ENCODE measurements around the gene LMTK3. TPM values are rescaled to one million over a fixed set of nuclear protein-coding genes. Genes with fewer than 3 reads are reported as not detected.

The LMTK3 gene
- total RNA-seq, 1 experiment from 2014 or later, result 15.9 TPM

DNA sequence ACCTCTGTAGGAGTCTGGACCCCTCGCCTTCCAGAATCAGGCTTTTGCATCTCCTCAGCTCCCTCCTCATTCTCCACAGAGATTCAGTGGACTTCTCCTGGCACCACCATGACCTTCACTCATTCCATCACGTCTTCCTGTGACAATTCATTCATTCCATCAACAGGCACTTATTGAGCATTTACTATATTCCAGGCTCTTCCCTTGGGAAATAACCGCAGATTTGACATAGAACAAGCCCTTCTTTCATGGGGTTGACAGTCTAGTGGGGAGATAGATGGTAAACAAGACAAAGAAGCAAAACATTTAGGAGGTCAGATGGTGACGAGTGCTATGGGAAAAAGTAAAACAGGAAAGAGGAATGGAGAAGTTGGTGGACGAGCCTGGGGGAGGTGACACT is 37.7 kb upstream of the LMTK3 start:
- TF ChIP-seq, protein P1, sequence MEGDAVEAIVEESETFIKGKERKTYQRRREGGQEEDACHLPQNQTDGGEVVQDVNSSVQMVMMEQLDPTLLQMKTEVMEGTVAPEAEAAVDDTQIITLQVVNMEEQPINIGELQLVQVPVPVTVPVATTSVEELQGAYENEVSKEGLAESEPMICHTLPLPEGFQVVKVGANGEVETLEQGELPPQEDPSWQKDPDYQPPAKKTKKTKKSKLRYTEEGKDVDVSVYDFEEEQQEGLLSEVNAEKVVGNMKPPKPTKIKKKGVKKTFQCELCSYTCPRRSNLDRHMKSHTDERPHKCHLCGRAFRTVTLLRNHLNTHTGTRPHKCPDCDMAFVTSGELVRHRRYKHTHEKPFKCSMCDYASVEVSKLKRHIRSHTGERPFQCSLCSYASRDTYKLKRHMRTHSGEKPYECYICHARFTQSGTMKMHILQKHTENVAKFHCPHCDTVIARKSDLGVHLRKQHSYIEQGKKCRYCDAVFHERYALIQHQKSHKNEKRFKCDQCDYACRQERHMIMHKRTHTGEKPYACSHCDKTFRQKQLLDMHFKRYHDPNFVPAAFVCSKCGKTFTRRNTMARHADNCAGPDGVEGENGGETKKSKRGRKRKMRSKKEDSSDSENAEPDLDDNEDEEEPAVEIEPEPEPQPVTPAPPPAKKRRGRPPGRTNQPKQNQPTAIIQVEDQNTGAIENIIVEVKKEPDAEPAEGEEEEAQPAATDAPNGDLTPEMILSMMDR (IDR thresholded peaks at IDR 0.05), result no peak
- TF ChIP-seq, protein P2, sequence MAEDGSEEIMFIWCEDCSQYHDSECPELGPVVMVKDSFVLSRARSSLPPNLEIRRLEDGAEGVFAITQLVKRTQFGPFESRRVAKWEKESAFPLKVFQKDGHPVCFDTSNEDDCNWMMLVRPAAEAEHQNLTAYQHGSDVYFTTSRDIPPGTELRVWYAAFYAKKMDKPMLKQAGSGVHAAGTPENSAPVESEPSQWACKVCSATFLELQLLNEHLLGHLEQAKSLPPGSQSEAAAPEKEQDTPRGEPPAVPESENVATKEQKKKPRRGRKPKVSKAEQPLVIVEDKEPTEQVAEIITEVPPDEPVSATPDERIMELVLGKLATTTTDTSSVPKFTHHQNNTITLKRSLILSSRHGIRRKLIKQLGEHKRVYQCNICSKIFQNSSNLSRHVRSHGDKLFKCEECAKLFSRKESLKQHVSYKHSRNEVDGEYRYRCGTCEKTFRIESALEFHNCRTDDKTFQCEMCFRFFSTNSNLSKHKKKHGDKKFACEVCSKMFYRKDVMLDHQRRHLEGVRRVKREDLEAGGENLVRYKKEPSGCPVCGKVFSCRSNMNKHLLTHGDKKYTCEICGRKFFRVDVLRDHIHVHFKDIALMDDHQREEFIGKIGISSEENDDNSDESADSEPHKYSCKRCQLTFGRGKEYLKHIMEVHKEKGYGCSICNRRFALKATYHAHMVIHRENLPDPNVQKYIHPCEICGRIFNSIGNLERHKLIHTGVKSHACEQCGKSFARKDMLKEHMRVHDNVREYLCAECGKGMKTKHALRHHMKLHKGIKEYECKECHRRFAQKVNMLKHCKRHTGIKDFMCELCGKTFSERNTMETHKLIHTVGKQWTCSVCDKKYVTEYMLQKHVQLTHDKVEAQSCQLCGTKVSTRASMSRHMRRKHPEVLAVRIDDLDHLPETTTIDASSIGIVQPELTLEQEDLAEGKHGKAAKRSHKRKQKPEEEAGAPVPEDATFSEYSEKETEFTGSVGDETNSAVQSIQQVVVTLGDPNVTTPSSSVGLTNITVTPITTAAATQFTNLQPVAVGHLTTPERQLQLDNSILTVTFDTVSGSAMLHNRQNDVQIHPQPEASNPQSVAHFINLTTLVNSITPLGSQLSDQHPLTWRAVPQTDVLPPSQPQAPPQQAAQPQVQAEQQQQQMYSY (CRISPR knock-in tag; IDR thresholded peaks at IDR 0.05), result no peak
- no peak for TF ChIP-seq MLX (CRISPR knock-in tag; IDR thresholded peaks at IDR 0.05)
- no peak for TF ChIP-seq ZBTB21 (CRISPR knock-in tag; IDR thresholded peaks at IDR 0.05; ENCODE audit: borderline replicate concordance)
- TF ChIP-seq FOXJ3 (CRISPR knock-in tag; IDR thresholded peaks at IDR 0.05; ENCODE audit: borderline replicate concordance), result no peak
- TF ChIP-seq ZNF121 (CRISPR knock-in tag; IDR thresholded peaks at IDR 0.05), result no peak
- H3K27me3 Mint-ChIP-seq (ENCODE audit: low read depth), result no peaks in the 10 kb centered on the region

DNA sequence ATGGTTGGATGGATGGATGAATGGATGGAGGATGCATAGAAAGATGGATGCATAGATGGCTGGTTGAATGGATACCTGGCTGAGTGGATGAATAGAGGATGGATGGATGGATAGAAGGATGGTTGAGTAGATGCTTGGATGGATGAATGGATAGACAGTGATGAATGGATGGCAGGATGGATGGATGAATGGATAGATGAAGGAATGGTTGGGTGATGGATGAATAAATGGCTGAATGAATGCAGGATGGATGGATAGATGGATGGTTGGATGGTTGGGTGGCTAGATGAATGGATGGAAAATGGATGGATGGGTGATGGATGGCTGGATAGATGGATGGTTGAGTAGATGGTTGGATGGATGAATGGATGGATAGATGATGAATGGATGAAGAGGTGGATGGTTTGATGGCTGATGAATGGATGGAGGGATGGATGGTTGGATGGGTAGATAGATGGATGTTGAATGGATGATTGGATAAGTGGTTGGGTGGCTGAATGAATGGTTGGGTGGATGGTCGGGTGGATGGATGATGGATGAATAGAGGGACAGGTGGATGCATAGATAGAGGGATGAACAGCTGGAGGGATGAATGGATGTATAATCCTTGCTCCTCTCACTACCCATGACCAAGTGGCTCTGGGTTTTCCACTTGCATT is 36.7 kb upstream of the LMTK3 start:
- H3K27me3 Mint-ChIP-seq (ENCODE audit: low read depth), result no peaks in the 10 kb centered on the region
- H3K27ac Mint-ChIP-seq, result no peak overlapping the region
- CTCF ChIA-PET, result no interaction called here
- peaks cover 6% of the 10 kb centered on the region for H3K4me1 Mint-ChIP-seq
- H3K9me3 Mint-ChIP-seq, result no peaks in the 10 kb centered on the region
- POLR2A ChIA-PET, result no interaction called here
- ATAC-seq, result no peak
- H3K36me3 Mint-ChIP-seq, result no peaks in the 10 kb centered on the region
- no peak overlapping the region for H3K4me3 Mint-ChIP-seq
- no peak for DNase-seq (ENCODE audit: low spot score)
- TF ChIP-seq ZBTB21 (CRISPR knock-in tag; IDR thresholded peaks at IDR 0.05; ENCODE audit: borderline replicate concordance) (no peak), USF1 (CRISPR knock-in tag; IDR thresholded peaks at IDR 0.05) (no peak), ZSCAN18 (CRISPR knock-in tag; IDR thresholded peaks at IDR 0.05) (no peak), ZNF232 (CRISPR knock-in tag; IDR thresholded peaks at IDR 0.05) (no peak), ZNF423 (CRISPR knock-in tag; IDR thresholded peaks at IDR 0.05) (no peak), ZNF512 (CRISPR knock-in tag; IDR thresholded peaks at IDR 0.05; ENCODE audit: borderline replicate concordance) (no peak), ZNF263 (CRISPR knock-in tag; IDR thresholded peaks at IDR 0.05; ENCODE audit: low read depth) (no peak), IRF1 (CRISPR knock-in tag; IDR thresholded peaks at IDR 0.05) (no peak)
- TF ChIP-seq, protein P3, sequence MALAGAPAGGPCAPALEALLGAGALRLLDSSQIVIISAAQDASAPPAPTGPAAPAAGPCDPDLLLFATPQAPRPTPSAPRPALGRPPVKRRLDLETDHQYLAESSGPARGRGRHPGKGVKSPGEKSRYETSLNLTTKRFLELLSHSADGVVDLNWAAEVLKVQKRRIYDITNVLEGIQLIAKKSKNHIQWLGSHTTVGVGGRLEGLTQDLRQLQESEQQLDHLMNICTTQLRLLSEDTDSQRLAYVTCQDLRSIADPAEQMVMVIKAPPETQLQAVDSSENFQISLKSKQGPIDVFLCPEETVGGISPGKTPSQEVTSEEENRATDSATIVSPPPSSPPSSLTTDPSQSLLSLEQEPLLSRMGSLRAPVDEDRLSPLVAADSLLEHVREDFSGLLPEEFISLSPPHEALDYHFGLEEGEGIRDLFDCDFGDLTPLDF (CRISPR knock-in tag; IDR thresholded peaks at IDR 0.05), result no peak
- TF ChIP-seq, protein P4, sequence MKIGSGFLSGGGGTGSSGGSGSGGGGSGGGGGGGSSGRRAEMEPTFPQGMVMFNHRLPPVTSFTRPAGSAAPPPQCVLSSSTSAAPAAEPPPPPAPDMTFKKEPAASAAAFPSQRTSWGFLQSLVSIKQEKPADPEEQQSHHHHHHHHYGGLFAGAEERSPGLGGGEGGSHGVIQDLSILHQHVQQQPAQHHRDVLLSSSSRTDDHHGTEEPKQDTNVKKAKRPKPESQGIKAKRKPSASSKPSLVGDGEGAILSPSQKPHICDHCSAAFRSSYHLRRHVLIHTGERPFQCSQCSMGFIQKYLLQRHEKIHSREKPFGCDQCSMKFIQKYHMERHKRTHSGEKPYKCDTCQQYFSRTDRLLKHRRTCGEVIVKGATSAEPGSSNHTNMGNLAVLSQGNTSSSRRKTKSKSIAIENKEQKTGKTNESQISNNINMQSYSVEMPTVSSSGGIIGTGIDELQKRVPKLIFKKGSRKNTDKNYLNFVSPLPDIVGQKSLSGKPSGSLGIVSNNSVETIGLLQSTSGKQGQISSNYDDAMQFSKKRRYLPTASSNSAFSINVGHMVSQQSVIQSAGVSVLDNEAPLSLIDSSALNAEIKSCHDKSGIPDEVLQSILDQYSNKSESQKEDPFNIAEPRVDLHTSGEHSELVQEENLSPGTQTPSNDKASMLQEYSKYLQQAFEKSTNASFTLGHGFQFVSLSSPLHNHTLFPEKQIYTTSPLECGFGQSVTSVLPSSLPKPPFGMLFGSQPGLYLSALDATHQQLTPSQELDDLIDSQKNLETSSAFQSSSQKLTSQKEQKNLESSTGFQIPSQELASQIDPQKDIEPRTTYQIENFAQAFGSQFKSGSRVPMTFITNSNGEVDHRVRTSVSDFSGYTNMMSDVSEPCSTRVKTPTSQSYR (CRISPR knock-in tag; IDR thresholded peaks at IDR 0.05), result no peak

More for the DNA sequence above, 37.7 kb upstream of the LMTK3 start:
- ATAC-seq (no peak), DNase-seq (ENCODE audit: low spot score) (no peak)
- H3K4me3 Mint-ChIP-seq, result no peak overlapping the region
- POLR2A ChIA-PET, result no interaction called here
- H3K9me3 Mint-ChIP-seq, result no peaks in the 10 kb centered on the region
- H3K27ac Mint-ChIP-seq, result no peak overlapping the region
- peaks cover 14% of the 10 kb centered on the region for H3K4me1 Mint-ChIP-seq
- CTCF ChIA-PET, result no interaction called here
- no peaks in the 10 kb centered on the region for H3K36me3 Mint-ChIP-seq

Data from WTC11 (cell line).